Neural cell (in vitro differentiated cells): Measurements from ENCODE around the gene RPL10A. TPM values are rescaled to one million over a fixed set of nuclear protein-coding genes. Genes with fewer than 3 reads are reported as not detected.

Source experiments
- H2AFZ ChIP-seq: fragments of 200-600, 300-800 bp; sonication (generic), shearing (Covaris generic); 2 replicates; pipeline ENCODE4 v1.6.0; 2014; ENCODE audit warnings: low read depth, mild to moderate bottlenecking, antibody characterized with exemption, low read length, moderate library complexity
- H3F3A ChIP-seq: fragments of 200-600 bp; shearing (Covaris generic); 2 replicates; pipeline ENCODE4 v1.6.1; 2016; ENCODE audit warnings: mild to moderate bottlenecking, moderate library complexity, mixed read lengths, antibody characterized with exemption, low read length; ENCODE audit not compliant: insufficient read depth, poor library complexity, severe bottlenecking
- H3K27ac ChIP-seq: fragments of 200-600, 300-800 bp; sonication (generic), shearing (Covaris generic); 2 replicates; pipeline ENCODE4 v1.5.1; 2014; ENCODE audit warnings: mild to moderate bottlenecking, low read length, moderate library complexity
- H3K27me3 ChIP-seq: fragments of 300-800, 200-600 bp; sonication (generic), shearing (Covaris generic); 2 replicates; pipeline ENCODE4 v1.6.0; 2014; ENCODE audit warnings: mild to moderate bottlenecking, low read depth, low read length, moderate library complexity; ENCODE audit not compliant: insufficient read depth
- H3K36me3 ChIP-seq: fragments of 300-800, 200-600 bp; sonication (generic), shearing (Covaris generic); 2 replicates; pipeline ENCODE4 v1.5.1; 2014; ENCODE audit warnings: mild to moderate bottlenecking, antibody characterized with exemption, low read length, moderate library complexity; ENCODE audit not compliant: insufficient read depth
- H3K4me2 ChIP-seq: fragments of 300-800, 200-600 bp; sonication (generic), shearing (Covaris generic); 2 replicates; pipeline ENCODE4 v1.6.0; 2014; ENCODE audit warnings: mild to moderate bottlenecking, low read length
- H3K4me3 ChIP-seq: fragments of 300-800, 200-600 bp; sonication (generic), shearing (Covaris generic); 2 replicates; pipeline ENCODE4 v1.5.1; 2014; ENCODE audit warnings: mild to moderate bottlenecking, low read length, moderate library complexity
- H3K79me2 ChIP-seq: fragments of 200-600 bp; shearing (Covaris generic); replicated peaks from 2 replicates; pipeline ENCODE4 v1.6.0; 2014; ENCODE audit warnings: mild to moderate bottlenecking, low read length, moderate library complexity; ENCODE audit not compliant: insufficient read depth
- H3K9ac ChIP-seq: fragments of 300-800, 200-600 bp; sonication (generic), shearing (Covaris generic); 2 replicates; pipeline ENCODE4 v1.6.1; 2016; ENCODE audit warnings: mild to moderate bottlenecking, low read length, mixed read lengths
- H3K9me2 ChIP-seq: fragments of 200-600 bp; shearing (Covaris generic); 2 replicates; pipeline ENCODE4 v1.6.1; 2016; ENCODE audit warnings: mild to moderate bottlenecking, low read length, mixed read lengths; ENCODE audit not compliant: insufficient read depth
- H3K9me3 ChIP-seq: fragments of 200-600, 300-800 bp; sonication (generic), shearing (Covaris generic); 2 replicates; pipeline ENCODE4 v1.6.1; 2016; ENCODE audit warnings: mild to moderate bottlenecking, mixed run types, low read length, moderate library complexity, mixed read lengths
- H4K20me1 ChIP-seq: fragments of 200-600 bp; shearing (Covaris generic); 2 replicates; pipeline ENCODE4 v1.6.1; 2016; ENCODE audit warnings: mild to moderate bottlenecking, mixed run types; ENCODE audit not compliant: insufficient read depth
- CTCF ChIP-seq: fragments of 450-650 bp; IDR thresholded peaks from 2 replicates; pipeline ENCODE4 v1.5.1; 2014; ENCODE audit warnings: antibody characterized with exemption, mild to moderate bottlenecking, moderate library complexity; ENCODE audit not compliant: poor library complexity, severe bottlenecking
- EP300 ChIP-seq: fragments of 450-650 bp; conservative IDR thresholded peaks from 2 replicates; pipeline ENCODE4 v1.6.1; 2014; ENCODE audit warnings: antibody characterized with exemption, mild to moderate bottlenecking, moderate library complexity; ENCODE audit not compliant: poor library complexity, severe bottlenecking
- EZH2 ChIP-seq: fragments of 200-600, 300-800 bp; shearing (Covaris generic), sonication (generic); IDR thresholded peaks from 2 replicates; pipeline ENCODE4 v1.6.1; 2014; ENCODE audit warnings: antibody characterized with exemption, low read length, borderline replicate concordance, mild to moderate bottlenecking; ENCODE audit not compliant: insufficient read depth, poor library complexity, severe bottlenecking
- MXI1 ChIP-seq: fragments of 450-650 bp; conservative IDR thresholded peaks from 2 replicates; pipeline ENCODE4 v1.6.1; 2014; ENCODE audit warnings: antibody characterized with exemption, mild to moderate bottlenecking; ENCODE audit not compliant: poor library complexity, severe bottlenecking
- POLR2AphosphoS5 ChIP-seq: IDR thresholded peaks from 2 replicates; pipeline ENCODE4 v1.6.1; 2012
- RAD21 ChIP-seq: fragments of 450-650 bp; conservative IDR thresholded peaks from 2 replicates; pipeline ENCODE4 v1.6.1; 2014; ENCODE audit warnings: antibody characterized with exemption, mild to moderate bottlenecking, moderate library complexity
- REST ChIP-seq: IDR thresholded peaks from 2 replicates; pipeline ENCODE4 v1.6.1; 2012; ENCODE audit warnings: borderline replicate concordance
- SMC3 ChIP-seq: fragments of 450-650 bp; conservative IDR thresholded peaks from 2 replicates; pipeline ENCODE4 v1.6.1; 2014; ENCODE audit warnings: antibody characterized with exemption, mild to moderate bottlenecking, moderate library complexity; ENCODE audit not compliant: poor library complexity
- TAF1 ChIP-seq: IDR thresholded peaks from 2 replicates; pipeline ENCODE4 v1.6.1; 2012; ENCODE audit warnings: low read depth
- polyA plus RNA-seq: library from polyadenylated mRNA; depleted of rRNA; stranded (reverse); fragments of >200 nt; gene quantifications from 2 replicates; pipeline ENCODE4 v1.2.3, GENCODE V29; 2014

RPL10A gene
- polyA plus RNA-seq, 1 donor from 2014 or later: 1,049 TPM

- Histone ChIP-seq H3K9me2 (no peaks in the 10 kb centered on the region), H3K27me3 (no peaks in the 10 kb centered on the region), H4K20me1 (no peaks in the 10 kb centered on the region), H3K9me3 (no peaks in the 10 kb centered on the region), H3K27ac (no peak overlapping the region), H3K4me3 (peak overlapping the region; percentile 70), H3K4me2 (no peak overlapping the region), H3K9ac (no peak overlapping the region), H3K79me2 (no peaks in the 10 kb centered on the region), H2AFZ (no peak overlapping the region), H3F3A (no peaks in the 10 kb centered on the region), H3K36me3 (no peaks in the 10 kb centered on the region)
- TF ChIP-seq TAF1 (no peak), EZH2 (no peak), SMC3 (no peak), CTCF (no peak), EP300 (no peak), POLR2AphosphoS5 (no peak), REST (no peak), RAD21 (no peak), MXI1 (no peak)
These were observed 2.5 kb downstream of the RPL10A start for GRCh38 chr6:35470663-35471120.

- no peaks in the 10 kb centered on the region for H4K20me1 ChIP-seq
- no peak overlapping the region for H3K4me2 ChIP-seq
- no peak overlapping the region for H3K9ac ChIP-seq
- H3K4me3 ChIP-seq: no peak overlapping the region
- H3K27me3 ChIP-seq: no peaks in the 10 kb centered on the region
- TF ChIP-seq CTCF (no peak), REST (no peak), POLR2AphosphoS5 (no peak), RAD21 (no peak), EZH2 (no peak), TAF1 (no peak), EP300 (no peak), SMC3 (no peak), MXI1 (no peak)
- H2AFZ ChIP-seq: no peak overlapping the region
- no peaks in the 10 kb centered on the region for H3K79me2 ChIP-seq
- H3F3A ChIP-seq: no peaks in the 10 kb centered on the region
- H3K36me3 ChIP-seq: no peaks in the 10 kb centered on the region
- no peak overlapping the region for H3K27ac ChIP-seq
- no peaks in the 10 kb centered on the region for H3K9me3 ChIP-seq
- no peaks in the 10 kb centered on the region for H3K9me2 ChIP-seq
These were observed 3.7 kb downstream of the RPL10A start for GRCh38 chr6:35471836-35472345.
